HepG2 (cell line): ENCODE data around the gene ZXDC. TPM values are rescaled to one million over a fixed set of nuclear protein-coding genes. Genes with fewer than 3 reads are reported as not detected.

ENCODE experiments used
- ATAC-seq: fragments of 200-7000 bp; cut with Tn5 transposase; 3 replicates; pipeline ENCODE4 v1.9.1; 2020; ENCODE audit warnings: mild to moderate bottlenecking, moderate library complexity
- BruUV-seq: library from RNA; stranded (reverse); fragments of 400-500 nt; replicated peaks from 2 replicates; lab custom pipeline; 2021; lab: Mats Ljungman, UMichigan
- CTCF ChIA-PET: fragments of 300-600 bp; formaldehyde crosslinking; extraction: SDS; loops from one replicate; lab custom pipeline; 2021; ENCODE audit warnings: low total read pairs, inconsistent platforms, low intra/inter-chr PET ratio; lab: Yijun Ruan, JAX
- POLR2A ChIA-PET: fragments of 350-600 bp; sonication (Branson Sonifier 250); formaldehyde crosslinking; loops from one replicate; lab custom pipeline; 2020; ENCODE audit warnings: antibody characterized with exemption, inconsistent platforms; lab: Yijun Ruan, JAX
- DNase-seq: peaks from one replicate; pipeline ENCODE4 v3.0.0-alpha.2; 2015; ENCODE audit warnings: low spot score
- FAIRE-seq: peaks from 3 replicates; lab custom pipeline; 2011; peaks lifted over from hg19 to GRCh38; lab: Jason Lieb, UNC
- H2AFZ ChIP-seq: one replicate; pipeline ENCODE4 v1.6.1; 2011; ENCODE audit warnings: low read length, inconsistent platforms
- H3K27ac ChIP-seq: fragments of 300-600 bp; 3 replicates; pipeline ENCODE4 v1.8.0; 2011; ENCODE audit warnings: mixed run types, mild to moderate bottlenecking, mixed read lengths, low read length, inconsistent platforms; ENCODE audit not compliant: insufficient read depth; ENCODE audit errors: extremely low read length
- H3K27me3 ChIP-seq, 2 experiments: fragments of 200-600 bp in 1 of 2; 2 replicates in 1 of 2; 3 replicates in 1 of 2; pipeline versions ENCODE4 v1.6.0 to v1.8.0; 2011; ENCODE audit warnings: low read length in 2 of 2, mild to moderate bottlenecking in 2 of 2, moderate library complexity in 2 of 2, inconsistent platforms in 1 of 2; ENCODE audit not compliant: insufficient read depth in 2 of 2, control insufficient read depth in 1 of 2
- H3K36me3 ChIP-seq, 2 experiments: fragments of 200-600 bp in 1 of 2; replicated peaks in 1 of 2; 2 replicates in 1 of 2; 3 replicates in 1 of 2; pipeline versions ENCODE4 v1.5.1 to v1.8.0; 2011; ENCODE audit warnings: low read length in 2 of 2, inconsistent platforms in 1 of 2; ENCODE audit not compliant: insufficient read depth in 2 of 2, control insufficient read depth in 1 of 2
- H3K4me1 ChIP-seq: 2 replicates; pipeline ENCODE4 v1.5.1; 2012; ENCODE audit warnings: low read length, inconsistent platforms; ENCODE audit not compliant: insufficient read depth
- H3K4me2 ChIP-seq: 2 replicates; pipeline ENCODE4 v1.6.0; 2011; ENCODE audit warnings: low read depth, low read length, inconsistent platforms
- H3K4me3 ChIP-seq, 3 experiments: fragments of 200-600 bp in 1 of 3; sonication (generic), shearing (Covaris generic) in 1 of 3; replicated peaks in 1 of 3; 2 replicates each; pipeline ENCODE4 v1.5.1; 2011 to 2016; ENCODE audit warnings: low read length in 3 of 3, inconsistent platforms in 2 of 3, low read depth in 2 of 3, mild to moderate bottlenecking in 2 of 3, control low read depth in 1 of 3, mixed read lengths in 1 of 3; ENCODE audit not compliant: insufficient read depth in 1 of 3
- H3K79me2 ChIP-seq: one replicate; pipeline ENCODE4 v1.6.1; 2011; ENCODE audit warnings: low read length, inconsistent platforms; ENCODE audit not compliant: insufficient read depth
- H3K9ac ChIP-seq: 2 replicates; pipeline ENCODE4 v1.6.0; 2011; ENCODE audit warnings: mild to moderate bottlenecking, low read depth, low read length, inconsistent platforms; ENCODE audit not compliant: insufficient read depth
- H3K9me3 ChIP-seq: 2 replicates; pipeline ENCODE4 v1.5.1; 2012; ENCODE audit warnings: mild to moderate bottlenecking, low read length
- H4K20me1 ChIP-seq: 2 replicates; pipeline ENCODE4 v1.6.0; 2011; ENCODE audit warnings: inconsistent platforms, mild to moderate bottlenecking, low read length, moderate library complexity; ENCODE audit not compliant: insufficient read depth
- FIP1L1 ChIP-seq: fragments of 200-400 bp; formaldehyde crosslinking; IDR thresholded peaks from 2 replicates; pipeline ENCODE4 v1.6.1; 2018; ENCODE audit warnings: low read depth, mild to moderate bottlenecking, low read length, moderate library complexity, borderline replicate concordance; ENCODE audit not compliant: insufficient read depth
- MAF1 ChIP-seq: sonication (generic); formaldehyde crosslinking; IDR thresholded peaks from 2 replicates; pipeline ENCODE4 v1.5.0; 2020; ENCODE audit warnings: missing genetic modification reagents, borderline replicate concordance
- NR2F1 ChIP-seq, 2 experiments: fragments of 450-650 bp in 1 of 2; formaldehyde crosslinking in 1 of 2; IDR thresholded peaks; 2 replicates each; pipeline versions ENCODE4 v1.5.0 to v1.6.1; 2016 to 2020; ENCODE audit warnings: mild to moderate bottlenecking in 1 of 2, missing compliant biosample characterization in 1 of 2, missing genetic modification reagents in 1 of 2, moderate library complexity in 1 of 2
- SCMH1 ChIP-seq: sonication (generic); formaldehyde crosslinking; IDR thresholded peaks from 2 replicates; pipeline ENCODE4 v1.9.0; 2021; ENCODE audit warnings: missing genetic modification reagents, mild to moderate bottlenecking, borderline replicate concordance
- TCF12 ChIP-seq, 2 experiments: fragments of 450-650 bp in 1 of 2; sonication (generic) in 1 of 2; formaldehyde crosslinking in 1 of 2; IDR thresholded peaks; 2 replicates each; pipeline versions ENCODE4 v1.6.1 to v1.8.0; 2017 to 2022; ENCODE audit warnings: antibody characterized with exemption in 1 of 2, mild to moderate bottlenecking in 1 of 2, missing genetic modification reagents in 1 of 2, moderate library complexity in 1 of 2
- U2AF2 ChIP-seq: fragments of 200-400 bp; formaldehyde crosslinking; IDR thresholded peaks from 2 replicates; pipeline ENCODE4 v1.6.1; 2017; ENCODE audit warnings: low read depth, mild to moderate bottlenecking, low read length
- ZC3H4 ChIP-seq: sonication (generic); formaldehyde crosslinking; IDR thresholded peaks from 2 replicates; pipeline ENCODE4 v1.4.0; 2020; ENCODE audit warnings: missing genetic modification reagents, borderline replicate concordance
- ZFP1 ChIP-seq: IDR thresholded peaks from 2 replicates; pipeline ENCODE4 v1.6.1; 2016
- ZNF124 ChIP-seq: sonication (generic); formaldehyde crosslinking; IDR thresholded peaks from 2 replicates; pipeline ENCODE4 v1.4.0; 2020; ENCODE audit warnings: missing genetic modification reagents
- ZNF180 ChIP-seq: sonication (generic); formaldehyde crosslinking; IDR thresholded peaks from 2 replicates; pipeline ENCODE4 v1.4.0; 2020; ENCODE audit warnings: low read depth, missing genetic modification reagents, borderline replicate concordance
- ZNF234 ChIP-seq: sonication (generic); formaldehyde crosslinking; conservative IDR thresholded peaks from 2 replicates; pipeline ENCODE4 v1.5.1; 2020; ENCODE audit warnings: mild to moderate bottlenecking, missing genetic modification reagents
- ZNF670 ChIP-seq: sonication (generic); formaldehyde crosslinking; IDR thresholded peaks from 2 replicates; pipeline ENCODE4 v1.8.0; 2022; ENCODE audit warnings: mild to moderate bottlenecking, missing genetic modification reagents, borderline replicate concordance
- ZSCAN31 ChIP-seq: sonication (generic); formaldehyde crosslinking; IDR thresholded peaks from 2 replicates; pipeline ENCODE4 v1.5.0; 2020; ENCODE audit warnings: low read depth, mild to moderate bottlenecking, missing genetic modification reagents
- WGBS: methylation state at CpG from one replicate; pipeline ENCODE4 v1.1.6; 2017; ENCODE audit warnings: low lambda C conversion rate; 5-methylcytosine and 5-hydroxymethylcytosine counted together
- in situ Hi-C: cut with HindIII; loops from 2 replicates; pipeline ENCODE4 v1.10.0; 2017; ENCODE audit warnings: low pct_unique_long_range_greater_than_20kb; ENCODE audit not compliant: extremely low pct_ligation_motif_present
- intact Hi-C: fragments of 100-400 bp; cut with micrococcal nuclease; formaldehyde crosslinking; loops from one replicate; pipeline ENCODE4 v1.10.0; 2022; ENCODE audit not compliant: unreplicated experiment
- polyA plus RNA-seq, 8 experiments: library from polyadenylated mRNA; depleted of rRNA in 3 of 8; stranded (reverse) in 7 of 8; unstranded in 1 of 8; fragments of >200 nt; fragmentation: Illumina TruSeq in 4 of 8; extraction: Trizol in 4 of 8; gene quantifications; 2 replicates each; pipeline versions ENCODE4 v1.2.1 to v1.2.3, GENCODE V29; 2011 to 2016; ENCODE audit warnings: low read depth in 4 of 8, missing spikeins in 1 of 8, mixed read lengths in 1 of 8; ENCODE audit not compliant: insufficient read depth in 1 of 8
- total RNA-seq, 5 experiments: library from RNA; depleted of rRNA; stranded (reverse); fragments of >200 nt; fragmentation: Illumina TruSeq; extraction: Trizol; gene quantifications; 2 replicates each; pipeline ENCODE4 v1.2.3, GENCODE V29; 2016; ENCODE audit warnings: low read depth in 1 of 5
- TF ChIP-seq, protein P1 (sequence below): sonication (generic); formaldehyde crosslinking; IDR thresholded peaks from 2 replicates; pipeline ENCODE4 v1.4.0; 2020; ENCODE audit warnings: mild to moderate bottlenecking, missing genetic modification reagents
- TF ChIP-seq, protein P2 (sequence below): sonication (generic); formaldehyde crosslinking; IDR thresholded peaks from 2 replicates; pipeline ENCODE4 v1.4.0; 2020; ENCODE audit warnings: missing genetic modification reagents, borderline replicate concordance
- TF ChIP-seq, protein P3 (sequence below): sonication (generic); formaldehyde crosslinking; IDR thresholded peaks from 2 replicates; pipeline ENCODE4 v1.4.0; 2020; ENCODE audit warnings: missing genetic modification reagents

The ZXDC gene
- total and polyA plus RNA-seq, 2 of the 13 experiments (the other 11 are each of a cell fraction or from before 2014, with no cell fraction given): 17.6 to 21.2 TPM

DNA sequence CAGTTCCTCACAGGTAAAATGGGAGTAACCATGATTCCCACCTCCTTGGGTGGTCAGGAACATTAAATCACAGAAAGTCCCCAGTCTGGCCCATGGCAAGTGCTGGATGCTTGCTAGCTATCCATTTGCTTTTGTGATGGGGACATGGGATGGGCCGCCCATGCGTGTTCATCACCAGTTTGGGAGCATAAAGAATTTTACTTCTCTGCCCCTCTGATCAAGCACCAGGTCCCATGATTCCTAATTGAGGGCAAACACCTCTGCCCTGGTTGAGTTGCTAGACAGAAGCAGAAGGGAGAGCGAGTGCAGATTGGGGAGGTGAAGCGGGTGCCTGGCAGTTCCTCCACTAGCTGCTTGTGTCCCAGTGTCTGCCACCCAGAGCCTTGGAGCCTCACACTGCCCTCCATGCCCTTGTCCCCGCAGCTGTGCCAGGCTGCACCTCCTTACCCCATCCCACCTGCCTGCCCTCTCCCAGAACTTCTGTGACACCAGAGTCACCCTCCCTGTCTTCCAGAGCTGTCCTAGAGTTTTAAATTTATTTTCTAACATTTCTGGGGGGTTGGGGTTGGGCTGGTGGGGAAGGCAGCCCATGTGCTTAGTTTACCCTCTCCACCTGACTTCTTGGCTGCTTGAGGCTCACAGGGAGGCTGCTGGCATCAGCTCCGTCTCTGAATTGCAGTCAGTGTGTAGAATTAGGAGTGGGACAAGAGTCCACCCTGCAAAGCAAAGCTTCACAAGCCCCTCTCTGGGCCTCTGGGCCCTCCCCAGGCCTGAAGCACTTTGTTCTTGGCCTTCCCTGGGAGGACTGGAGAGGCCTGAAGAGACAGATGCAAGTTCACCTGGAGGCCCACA lies 62.6 kb downstream of the ZXDC start (continued):
- TF ChIP-seq, protein P1, sequence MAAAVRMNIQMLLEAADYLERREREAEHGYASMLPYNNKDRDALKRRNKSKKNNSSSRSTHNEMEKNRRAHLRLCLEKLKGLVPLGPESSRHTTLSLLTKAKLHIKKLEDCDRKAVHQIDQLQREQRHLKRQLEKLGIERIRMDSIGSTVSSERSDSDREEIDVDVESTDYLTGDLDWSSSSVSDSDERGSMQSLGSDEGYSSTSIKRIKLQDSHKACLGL (CRISPR knock-in tag): no peak
- TF ChIP-seq, protein P2, sequence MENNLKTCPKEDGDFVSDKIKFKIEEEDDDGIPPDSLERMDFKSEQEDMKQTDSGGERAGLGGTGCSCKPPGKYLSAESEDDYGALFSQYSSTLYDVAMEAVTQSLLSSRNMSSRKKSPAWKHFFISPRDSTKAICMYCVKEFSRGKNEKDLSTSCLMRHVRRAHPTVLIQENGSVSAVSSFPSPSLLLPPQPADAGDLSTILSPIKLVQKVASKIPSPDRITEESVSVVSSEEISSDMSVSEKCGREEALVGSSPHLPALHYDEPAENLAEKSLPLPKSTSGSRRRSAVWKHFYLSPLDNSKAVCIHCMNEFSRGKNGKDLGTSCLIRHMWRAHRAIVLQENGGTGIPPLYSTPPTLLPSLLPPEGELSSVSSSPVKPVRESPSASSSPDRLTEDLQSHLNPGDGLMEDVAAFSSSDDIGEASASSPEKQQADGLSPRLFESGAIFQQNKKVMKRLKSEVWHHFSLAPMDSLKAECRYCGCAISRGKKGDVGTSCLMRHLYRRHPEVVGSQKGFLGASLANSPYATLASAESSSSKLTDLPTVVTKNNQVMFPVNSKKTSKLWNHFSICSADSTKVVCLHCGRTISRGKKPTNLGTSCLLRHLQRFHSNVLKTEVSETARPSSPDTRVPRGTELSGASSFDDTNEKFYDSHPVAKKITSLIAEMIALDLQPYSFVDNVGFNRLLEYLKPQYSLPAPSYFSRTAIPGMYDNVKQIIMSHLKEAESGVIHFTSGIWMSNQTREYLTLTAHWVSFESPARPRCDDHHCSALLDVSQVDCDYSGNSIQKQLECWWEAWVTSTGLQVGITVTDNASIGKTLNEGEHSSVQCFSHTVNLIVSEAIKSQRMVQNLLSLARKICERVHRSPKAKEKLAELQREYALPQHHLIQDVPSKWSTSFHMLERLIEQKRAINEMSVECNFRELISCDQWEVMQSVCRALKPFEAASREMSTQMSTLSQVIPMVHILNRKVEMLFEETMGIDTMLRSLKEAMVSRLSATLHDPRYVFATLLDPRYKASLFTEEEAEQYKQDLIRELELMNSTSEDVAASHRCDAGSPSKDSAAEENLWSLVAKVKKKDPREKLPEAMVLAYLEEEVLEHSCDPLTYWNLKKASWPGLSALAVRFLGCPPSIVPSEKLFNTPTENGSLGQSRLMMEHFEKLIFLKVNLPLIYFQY (CRISPR knock-in tag): no peak
- TF ChIP-seq, all 625 proteins: peak for 0

DNA sequence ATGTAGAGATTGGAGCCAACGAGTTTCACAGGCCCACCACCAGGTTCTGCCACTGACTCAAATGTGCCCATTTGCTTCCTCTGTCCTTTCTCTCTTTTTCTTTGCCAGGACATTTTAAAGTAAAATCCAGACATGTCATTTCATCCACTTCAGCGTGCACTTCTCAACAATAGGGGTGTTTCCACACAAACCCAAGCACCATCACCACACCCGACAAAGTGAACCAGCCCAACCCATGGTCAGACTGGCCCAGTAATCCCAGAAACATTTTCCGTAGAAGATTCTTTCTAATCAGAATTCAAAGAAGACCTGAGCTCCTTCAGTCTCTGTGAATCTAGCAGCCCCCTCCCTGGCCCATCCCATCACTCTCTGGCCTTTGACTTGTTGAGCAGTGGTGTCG lies 67.6 kb downstream of the ZXDC start:
- Histone ChIP-seq H3K79me2 (no peaks in the 10 kb centered on the region), H2AFZ (no peak overlapping the region), H3K4me1 (no peaks in the 10 kb centered on the region), H3K4me3 (no peak overlapping the region), H3K9me3 (no peaks in the 10 kb centered on the region), H3K27me3 (peaks cover 0 to 30% of the 10 kb centered on the region in 2 experiments; a peak in 4 of 5 replicates), H4K20me1 (no peaks in the 10 kb centered on the region), H3K36me3 (no peaks in the 10 kb centered on the region), H3K4me2 (no peak overlapping the region), H3K27ac (no peak overlapping the region), H3K9ac (no peak overlapping the region)
- POLR2A ChIA-PET: no interaction called here
- 30% methylated on average over 5 of the region's 5 CpGs for WGBS
- no TSS peak for BruUV-seq
- intact Hi-C loops (no loop called here), in situ Hi-C loops (no loop called here)
- no peak for FAIRE-seq
- CTCF ChIA-PET: no interaction called here
- ATAC-seq: no peak
- no peak for DNase-seq
- TF ChIP-seq ZNF180 (CRISPR knock-in tag): no peak
- TF ChIP-seq ZNF234: no peak
- TF ChIP-seq SCMH1: no peak
- no peak for TF ChIP-seq TCF12 (IDR thresholded peaks at IDR 0.05)
- no peak for TF ChIP-seq TCF12 (CRISPR knock-in tag; IDR thresholded peaks at IDR 0.05)
- no peak for TF ChIP-seq ZFP1
- TF ChIP-seq, protein P3, sequence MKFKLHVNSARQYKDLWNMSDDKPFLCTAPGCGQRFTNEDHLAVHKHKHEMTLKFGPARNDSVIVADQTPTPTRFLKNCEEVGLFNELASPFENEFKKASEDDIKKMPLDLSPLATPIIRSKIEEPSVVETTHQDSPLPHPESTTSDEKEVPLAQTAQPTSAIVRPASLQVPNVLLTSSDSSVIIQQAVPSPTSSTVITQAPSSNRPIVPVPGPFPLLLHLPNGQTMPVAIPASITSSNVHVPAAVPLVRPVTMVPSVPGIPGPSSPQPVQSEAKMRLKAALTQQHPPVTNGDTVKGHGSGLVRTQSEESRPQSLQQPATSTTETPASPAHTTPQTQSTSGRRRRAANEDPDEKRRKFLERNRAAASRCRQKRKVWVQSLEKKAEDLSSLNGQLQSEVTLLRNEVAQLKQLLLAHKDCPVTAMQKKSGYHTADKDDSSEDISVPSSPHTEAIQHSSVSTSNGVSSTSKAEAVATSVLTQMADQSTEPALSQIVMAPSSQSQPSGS: no peak
- TF ChIP-seq ZNF124 (CRISPR knock-in tag): no peak
- TF ChIP-seq FIP1L1: no peak
- no peak for TF ChIP-seq ZC3H4 (CRISPR knock-in tag)
- TF ChIP-seq MAF1 (CRISPR knock-in tag): no peak
- no peak for TF ChIP-seq ZNF670
- TF ChIP-seq NR2F1 (CRISPR knock-in tag; IDR thresholded peaks at IDR 0.05): no peak
- no peak for TF ChIP-seq ZSCAN31 (CRISPR knock-in tag)
- TF ChIP-seq U2AF2: no peak
